Measurements from ENCODE around the gene MAPK13. TPM values are rescaled to one million over a fixed set of nuclear protein-coding genes. Genes with fewer than 3 reads are reported as not detected.

The MAPK13 gene
- total RNA-seq, 1 experiment from 2014 or later: 47.3 TPM

DNA sequence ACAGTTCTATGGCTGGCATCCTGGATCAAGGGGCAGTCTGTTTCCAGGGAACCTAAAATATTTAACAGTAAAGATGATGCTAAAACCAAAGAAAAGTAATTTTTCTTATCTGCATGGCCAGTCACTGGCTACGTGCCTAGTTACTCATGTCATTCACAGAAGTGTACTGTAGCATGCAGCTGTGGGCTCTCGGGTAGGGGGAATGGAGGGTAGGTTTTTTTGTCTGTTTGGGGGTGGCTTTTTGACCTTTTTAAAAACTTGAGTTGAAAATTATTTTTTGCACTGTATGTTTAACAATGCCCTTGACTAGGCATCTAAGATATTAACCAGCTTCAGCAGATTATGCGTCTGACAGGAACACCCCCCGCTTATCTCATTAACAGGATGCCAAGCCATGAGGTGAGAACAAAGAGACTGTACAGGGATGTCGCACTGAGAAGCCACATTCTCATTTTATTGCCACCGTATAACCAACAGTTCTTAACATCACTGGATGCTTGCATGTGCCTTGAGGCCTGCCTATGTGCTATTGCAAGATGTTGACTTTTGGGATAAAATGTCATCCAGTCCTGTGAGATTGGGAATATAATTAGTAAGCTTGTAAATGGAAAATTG is 30.3 kb upstream of the MAPK13 start:
- H2AFZ ChIP-seq (ENCODE audit: low read depth, low read length, poor library complexity, severe bottlenecking): no peak overlapping the region
- peaks cover 0 to 5% of the 10 kb centered on the region in 2 experiments; a peak in 1 of 4 replicates for H3K36me3 ChIP-seq (ENCODE audit: control insufficient read depth in 1 of 2, insufficient read depth in 2 of 2, low read length in 2 of 2)
- ChIA-PET CTCF (interaction anchor here (1.1 kb wide), 1 partner anchor 8 kb away, joined by 4 read pairs; no protein-coding TSS in a partner anchor), POLR2A (no interaction called here), RAD21 (ENCODE audit: low non-redundant PET in 1 of 2, low total read pairs in 2 of 2, uncharacterized antibody in 2 of 2, unreplicated experiment in 2 of 2) (no interaction called here)
- no peaks in the 10 kb centered on the region for H3K9me3 ChIP-seq (ENCODE audit: control insufficient read depth in 1 of 2, insufficient read depth in 1 of 2, low read depth in 1 of 2, low read length in 2 of 2)
- no peaks in the 10 kb centered on the region for H3K79me2 ChIP-seq (ENCODE audit: insufficient read depth, low read length)
- no TSS peak for BruUV-seq (replicated peaks)
- intact Hi-C loops (cut with micrococcal nuclease): loop anchor here (5.0 to 10.0 kb wide), 2 partner anchors 518 to 575 kb away; no protein-coding TSS in a partner anchor
- H3K4me2 ChIP-seq (ENCODE audit: low read length): no peak overlapping the region
- H3K9me2 ChIP-seq (ENCODE audit: insufficient read depth): no peaks in the 10 kb centered on the region
- H3K27me3 ChIP-seq (ENCODE audit: insufficient read depth, low read length): no peaks in the 10 kb centered on the region
- no peak overlapping the region for H3K9ac ChIP-seq (ENCODE audit: low read length)
- H3K4me3 ChIP-seq (replicated peaks in 1 of 2; ENCODE audit: low read depth in 1 of 2, low read length in 2 of 2): no peak overlapping the region
- TF ChIP-seq EZH2 (IDR thresholded peaks at IDR 0.05) (no peak), SP1 (IDR thresholded peaks at IDR 0.05; ENCODE audit: low read depth) (no peak), ZNF274 (IDR thresholded peaks at IDR 0.05; ENCODE audit: low read depth, low read length) (no peak), CBX3 (IDR thresholded peaks at IDR 0.05; ENCODE audit: low read depth) (no peak), CEBPB (IDR thresholded peaks at IDR 0.05; ENCODE audit: low read depth) (no peak)
- no peaks in the 10 kb centered on the region for H3K4me1 ChIP-seq (ENCODE audit: control insufficient read depth in 1 of 2, insufficient read depth in 2 of 2, low read length in 2 of 2)
- H3K27ac ChIP-seq (ENCODE audit: low read depth, low read length): no peak overlapping the region
- ATAC-seq (no peak), DNase-seq (ENCODE audit: low read depth, low spot score) (no peak)
- H4K20me1 ChIP-seq (ENCODE audit: insufficient read depth): peaks cover 5% of the 10 kb centered on the region; the same call in 1 of the 2 replicates

DNA sequence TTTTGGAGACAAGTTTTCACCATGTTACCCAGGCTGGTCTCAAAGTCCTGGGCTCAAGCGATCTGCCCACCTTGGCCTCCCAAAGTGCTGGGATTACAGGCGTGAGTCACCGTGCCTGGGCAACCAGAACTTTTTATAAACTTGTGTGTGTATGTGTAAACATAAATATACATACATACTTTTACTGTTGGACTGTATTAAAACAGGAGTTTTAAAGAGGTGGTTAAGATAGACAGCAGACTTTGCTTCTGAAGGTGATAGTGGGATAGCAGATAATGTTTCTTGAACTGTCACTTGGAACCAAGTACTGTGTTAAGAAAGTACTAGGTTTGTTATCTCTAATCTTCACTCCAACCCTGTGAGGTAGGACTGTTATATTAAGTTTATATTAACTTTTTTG is 28.6 kb upstream of the MAPK13 start:
- POLR2A ChIA-PET: no interaction called here
- ATAC-seq: no peak
- CTCF ChIA-PET: no interaction called here
- RAD21 ChIA-PET (ENCODE audit: low non-redundant PET in 1 of 2, low total read pairs in 2 of 2, uncharacterized antibody in 2 of 2, unreplicated experiment in 2 of 2): no interaction called here
- intact Hi-C loops (cut with micrococcal nuclease): no loop called here
- no peaks in the 10 kb centered on the region for H3K79me2 ChIP-seq (ENCODE audit: insufficient read depth, low read length)
- TF ChIP-seq, protein P1, sequence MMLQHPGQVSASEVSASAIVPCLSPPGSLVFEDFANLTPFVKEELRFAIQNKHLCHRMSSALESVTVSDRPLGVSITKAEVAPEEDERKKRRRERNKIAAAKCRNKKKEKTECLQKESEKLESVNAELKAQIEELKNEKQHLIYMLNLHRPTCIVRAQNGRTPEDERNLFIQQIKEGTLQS (IDR thresholded peaks at IDR 0.05): no peak
- TF ChIP-seq POLR2A (IDR thresholded peaks at IDR 0.05; ENCODE audit: borderline replicate concordance, extremely low read depth, insufficient read depth, insufficient read length): no peak
- no peak overlapping the region for H3K4me3 ChIP-seq (replicated peaks in 1 of 2; ENCODE audit: low read depth in 1 of 2, low read length in 2 of 2)
- no peak overlapping the region for H3K4me2 ChIP-seq (ENCODE audit: low read length)
- H3K36me3 ChIP-seq (ENCODE audit: control insufficient read depth in 1 of 2, insufficient read depth in 2 of 2, low read length in 2 of 2): peaks cover 0 to 5% of the 10 kb centered on the region in 2 experiments; a peak in 1 of 4 replicates
- no peak overlapping the region for H3K27ac ChIP-seq (ENCODE audit: low read depth, low read length)
- H4K20me1 ChIP-seq (ENCODE audit: insufficient read depth): no peaks in the 10 kb centered on the region
- H2AFZ ChIP-seq (ENCODE audit: low read depth, low read length, poor library complexity, severe bottlenecking): no peak overlapping the region
- no peaks in the 10 kb centered on the region for H3K9me3 ChIP-seq (ENCODE audit: control insufficient read depth in 1 of 2, insufficient read depth in 1 of 2, low read depth in 1 of 2, low read length in 2 of 2)
- H3K9me2 ChIP-seq (ENCODE audit: insufficient read depth): no peaks in the 10 kb centered on the region
- H3K4me1 ChIP-seq (ENCODE audit: control insufficient read depth in 1 of 2, insufficient read depth in 2 of 2, low read length in 2 of 2): no peaks in the 10 kb centered on the region
- BruUV-seq (replicated peaks): no TSS peak
- no peak overlapping the region for H3K9ac ChIP-seq (ENCODE audit: low read length)
- no peaks in the 10 kb centered on the region for H3K27me3 ChIP-seq (ENCODE audit: insufficient read depth, low read length)
- no peak for DNase-seq (ENCODE audit: low read depth, low spot score)

All from HCT116 (cell line).